HUES6 (cell line): Measurements from ENCODE around the gene RNF220.

Source experiments
- H3K27ac ChIP-seq: 2 replicates; pipeline ENCODE4 v1.7.0; 2013; ENCODE audit warnings: low read depth, mild to moderate bottlenecking, low read length, inconsistent platforms
- H3K27me3 ChIP-seq: 2 replicates; pipeline ENCODE4 v1.6.1; 2013; ENCODE audit warnings: low read length; ENCODE audit not compliant: control insufficient read depth, insufficient read depth
- H3K36me3 ChIP-seq: 2 replicates; pipeline ENCODE4 v1.6.1; 2013; ENCODE audit warnings: low read length; ENCODE audit not compliant: control insufficient read depth, insufficient read depth
- H3K4me1 ChIP-seq: 2 replicates; pipeline ENCODE4 v1.6.1; 2013; ENCODE audit warnings: low read length; ENCODE audit not compliant: control insufficient read depth, insufficient read depth
- H3K4me3 ChIP-seq: 2 replicates; pipeline ENCODE4 v1.5.1; 2013; ENCODE audit warnings: low read depth, low read length
- H3K9ac ChIP-seq: one replicate; pipeline ENCODE4 v1.6.1; 2013; ENCODE audit warnings: mild to moderate bottlenecking, low read length
- H3K9me3 ChIP-seq: 2 replicates; pipeline ENCODE4 v1.6.1; 2013; ENCODE audit warnings: low read depth, low read length; ENCODE audit not compliant: control insufficient read depth, insufficient read depth

Gene RNF220

GRCh38 chr1:44514673-44515072, 109.6 kb downstream of the RNF220 start:
- no peak overlapping the region for H3K4me3 ChIP-seq
- H3K27me3 ChIP-seq = peaks cover 21% of the 10 kb centered on the region
- no peaks in the 10 kb centered on the region for H3K9me3 ChIP-seq
- no peak overlapping the region for H3K27ac ChIP-seq
- peaks cover 22% of the 10 kb centered on the region for H3K4me1 ChIP-seq
- H3K36me3 ChIP-seq = no peaks in the 10 kb centered on the region
- no peak overlapping the region for H3K9ac ChIP-seq

DNA sequence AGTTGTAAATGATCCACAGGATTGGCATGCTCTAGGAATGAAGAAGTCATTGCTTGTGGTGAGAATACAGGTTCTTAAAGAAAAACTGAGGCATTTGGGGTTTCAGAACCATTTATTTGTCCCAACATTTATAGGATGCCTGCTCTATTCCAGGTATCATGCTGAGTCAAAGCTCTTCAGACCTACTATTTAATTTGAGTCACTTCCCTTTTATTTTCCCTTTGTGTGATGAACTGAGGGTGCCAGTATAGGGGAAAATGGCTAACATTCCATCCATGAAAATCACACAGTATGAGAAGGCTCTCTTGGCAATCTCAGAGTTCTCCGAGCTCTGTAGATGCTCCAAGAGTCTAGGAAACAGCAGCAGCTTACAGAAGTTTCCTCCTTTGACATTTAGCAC, 110.4 kb downstream of the RNF220 start:
- no peak overlapping the region for H3K9ac ChIP-seq
- no peak overlapping the region for H3K4me3 ChIP-seq
- peaks cover 18% of the 10 kb centered on the region for H3K27me3 ChIP-seq
- H3K27ac ChIP-seq = no peak overlapping the region
- no peaks in the 10 kb centered on the region for H3K36me3 ChIP-seq
- no peaks in the 10 kb centered on the region for H3K9me3 ChIP-seq
- H3K4me1 ChIP-seq = peaks cover 19% of the 10 kb centered on the region

DNA sequence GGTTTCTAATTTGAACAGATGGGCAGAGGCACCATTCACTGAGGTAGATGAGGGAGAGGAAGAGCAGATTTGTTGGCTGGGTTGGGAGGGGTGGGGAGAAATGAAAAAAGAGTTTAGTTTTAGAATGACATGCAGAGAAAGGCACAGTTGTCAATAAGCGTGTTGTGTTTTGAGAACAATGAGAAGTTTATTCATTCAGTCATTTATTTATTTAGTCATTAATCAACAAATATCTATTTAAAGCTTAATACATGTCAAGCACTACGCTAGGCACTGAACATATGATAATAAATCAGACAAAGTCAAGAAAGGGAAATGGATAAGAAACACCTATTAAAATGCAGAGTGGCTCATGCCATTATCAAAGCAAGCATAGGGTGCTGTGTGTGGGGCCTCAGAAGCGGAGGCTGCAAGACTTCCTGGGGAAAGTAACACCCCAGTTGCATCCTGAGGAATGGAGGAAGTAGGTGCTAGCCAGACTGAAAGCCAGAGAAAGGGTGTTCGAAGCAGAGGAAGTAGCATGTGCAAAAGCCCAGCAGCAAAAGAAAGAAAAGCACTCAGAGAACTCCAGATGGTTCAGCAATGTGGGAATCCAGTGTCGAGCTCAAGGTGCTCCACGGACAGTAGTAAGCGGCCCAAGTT, 114.1 kb downstream of the RNF220 start:
- no peak overlapping the region for H3K27ac ChIP-seq
- H3K4me1 ChIP-seq = peaks cover 15% of the 10 kb centered on the region
- no peaks in the 10 kb centered on the region for H3K9me3 ChIP-seq
- H3K36me3 ChIP-seq = no peaks in the 10 kb centered on the region
- H3K27me3 ChIP-seq = peaks cover 14% of the 10 kb centered on the region
- no peak overlapping the region for H3K9ac ChIP-seq
- no peak overlapping the region for H3K4me3 ChIP-seq

DNA sequence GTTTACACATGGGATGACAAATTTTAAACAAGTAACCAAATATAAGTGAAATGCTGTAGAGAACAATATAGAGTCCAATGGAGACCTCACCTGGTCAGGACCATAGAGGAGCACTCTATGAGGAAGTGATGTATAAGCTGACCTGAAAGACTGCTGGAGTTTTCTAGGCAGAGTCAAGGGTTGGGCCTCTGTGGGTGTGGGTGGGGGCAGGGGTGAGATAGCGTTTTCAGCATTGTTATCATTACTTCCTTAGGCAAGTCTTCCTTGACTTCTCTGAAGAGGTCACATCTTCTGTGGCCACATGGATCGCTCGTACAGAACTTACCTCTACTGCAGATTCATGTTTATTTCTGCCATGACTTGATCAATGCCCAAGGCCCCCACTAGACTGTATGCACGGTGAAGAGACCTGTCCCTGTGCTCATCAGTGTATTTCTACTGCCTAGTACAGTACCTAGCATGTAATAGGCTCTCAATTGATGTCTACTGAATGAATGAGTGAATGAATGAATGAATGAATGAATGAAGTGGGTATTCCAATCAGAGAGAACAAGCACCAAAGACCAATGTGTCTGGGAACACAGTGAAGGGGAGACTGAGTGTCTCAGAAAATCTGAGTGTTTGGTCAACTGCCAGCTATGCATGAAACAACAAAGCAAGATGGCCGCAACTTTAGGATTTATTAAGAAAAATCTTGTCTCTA, 116.5 kb downstream of the RNF220 start:
- Histone ChIP-seq H3K27me3 (peaks cover 7% of the 10 kb centered on the region; the same call in 1 of the 2 replicates), H3K4me1 (peaks cover 36% of the 10 kb centered on the region), H3K9ac (no peak overlapping the region), H3K4me3 (no peak overlapping the region), H3K9me3 (no peaks in the 10 kb centered on the region), H3K36me3 (no peaks in the 10 kb centered on the region), H3K27ac (no peak overlapping the region)

GRCh38 chr1:44523593-44524591, 118.8 kb downstream of the RNF220 start:
- Histone ChIP-seq H3K36me3 (no peaks in the 10 kb centered on the region), H3K27ac (peak overlapping the region; percentile 77), H3K9ac (peak overlapping the region; percentile 74), H3K4me3 (peak overlapping the region; percentile 61), H3K27me3 (no peaks in the 10 kb centered on the region; the same call in 1 of the 2 replicates), H3K9me3 (no peaks in the 10 kb centered on the region), H3K4me1 (peaks cover 41% of the 10 kb centered on the region)

DNA sequence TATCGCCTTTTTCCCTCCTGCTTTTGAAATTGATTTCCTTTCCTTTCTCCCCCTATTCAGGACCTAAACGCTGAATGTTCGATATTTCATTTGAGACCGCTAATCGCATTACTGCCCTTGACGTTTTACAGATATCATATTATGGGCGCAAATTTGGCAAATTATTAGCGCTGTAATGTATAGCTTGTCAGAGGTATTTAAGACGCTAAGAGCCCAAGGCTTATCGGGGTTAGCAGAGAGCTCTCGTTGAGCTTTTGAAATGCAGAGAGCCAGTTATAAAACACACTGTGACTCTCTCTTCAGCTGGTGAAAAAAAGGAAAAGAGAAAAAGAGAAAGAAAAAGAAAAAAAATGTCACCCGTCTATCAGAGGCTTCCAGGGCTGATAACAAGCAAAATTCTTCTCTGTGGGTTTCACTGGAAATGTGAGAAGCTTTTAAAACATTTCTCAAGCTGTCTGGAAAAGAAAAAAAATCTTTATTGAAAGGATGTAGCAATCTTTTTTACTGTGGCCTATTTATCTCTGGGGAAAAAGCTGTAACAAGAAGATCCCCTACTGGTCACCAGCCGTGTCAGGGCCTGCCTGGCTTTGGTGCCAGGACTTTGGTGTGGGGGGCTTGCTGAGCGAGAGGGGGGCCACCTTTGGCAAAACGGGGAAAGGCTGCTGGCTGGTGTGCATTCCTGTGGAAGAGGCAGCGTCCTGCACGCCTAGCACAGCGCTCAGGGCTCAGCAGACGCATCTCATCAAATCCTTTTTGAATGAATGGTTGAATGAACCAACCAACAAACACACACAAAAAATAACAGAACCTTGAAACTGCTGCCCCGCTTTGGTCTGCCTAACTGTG, 119.8 kb downstream of the RNF220 start:
- no peaks in the 10 kb centered on the region for H3K9me3 ChIP-seq
- H3K4me1 ChIP-seq = peaks cover 41% of the 10 kb centered on the region
- no peaks in the 10 kb centered on the region for H3K36me3 ChIP-seq
- peak overlapping the region; percentile 77 for H3K27ac ChIP-seq
- H3K27me3 ChIP-seq = no peaks in the 10 kb centered on the region; the same call in 1 of the 2 replicates
- peak overlapping the region; percentile 74 for H3K9ac ChIP-seq
- peak overlapping the region; percentile 61 for H3K4me3 ChIP-seq

DNA sequence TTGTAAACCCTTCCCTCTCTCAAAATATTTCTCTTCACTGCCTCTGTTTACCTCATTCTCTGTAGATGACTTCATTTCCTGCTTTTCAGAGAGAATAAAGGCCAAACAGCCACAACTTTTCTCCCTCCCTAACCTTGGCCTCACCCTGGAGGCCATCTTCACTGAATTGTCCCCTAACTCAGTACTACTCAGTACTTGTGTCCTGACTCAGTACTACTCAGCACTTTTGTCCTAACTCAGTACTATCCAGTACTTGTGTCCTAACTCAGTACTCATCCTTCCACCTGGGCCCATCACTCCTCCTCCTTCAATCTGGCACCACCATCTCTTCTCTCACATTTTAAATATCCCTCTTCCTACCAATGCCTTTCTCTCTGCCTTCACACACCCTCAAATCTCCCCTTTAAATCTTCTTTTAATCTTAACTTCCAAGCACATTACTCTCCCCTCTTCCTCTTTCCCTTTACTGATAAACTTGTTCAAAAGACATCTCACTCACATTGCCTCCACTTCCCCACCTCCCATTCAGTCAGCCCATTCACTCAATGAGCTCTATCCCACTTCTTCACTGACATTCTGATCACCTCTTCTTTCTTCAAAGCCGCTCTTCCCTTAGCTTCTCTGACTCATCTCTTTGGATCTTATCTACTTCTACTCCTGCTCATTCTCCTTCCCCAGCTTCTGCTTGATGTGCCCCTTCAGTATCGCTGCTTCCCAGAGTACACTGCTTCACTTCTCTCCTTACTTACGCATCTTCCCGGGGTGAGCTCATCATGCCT, 121.4 kb downstream of the RNF220 start:
- no peak overlapping the region for H3K9ac ChIP-seq
- no peak overlapping the region for H3K4me3 ChIP-seq
- H3K4me1 ChIP-seq = peaks cover 47% of the 10 kb centered on the region
- H3K27me3 ChIP-seq = no peaks in the 10 kb centered on the region; the same call in 1 of the 2 replicates
- H3K36me3 ChIP-seq = no peaks in the 10 kb centered on the region
- no peaks in the 10 kb centered on the region for H3K9me3 ChIP-seq
- no peak overlapping the region for H3K27ac ChIP-seq

DNA sequence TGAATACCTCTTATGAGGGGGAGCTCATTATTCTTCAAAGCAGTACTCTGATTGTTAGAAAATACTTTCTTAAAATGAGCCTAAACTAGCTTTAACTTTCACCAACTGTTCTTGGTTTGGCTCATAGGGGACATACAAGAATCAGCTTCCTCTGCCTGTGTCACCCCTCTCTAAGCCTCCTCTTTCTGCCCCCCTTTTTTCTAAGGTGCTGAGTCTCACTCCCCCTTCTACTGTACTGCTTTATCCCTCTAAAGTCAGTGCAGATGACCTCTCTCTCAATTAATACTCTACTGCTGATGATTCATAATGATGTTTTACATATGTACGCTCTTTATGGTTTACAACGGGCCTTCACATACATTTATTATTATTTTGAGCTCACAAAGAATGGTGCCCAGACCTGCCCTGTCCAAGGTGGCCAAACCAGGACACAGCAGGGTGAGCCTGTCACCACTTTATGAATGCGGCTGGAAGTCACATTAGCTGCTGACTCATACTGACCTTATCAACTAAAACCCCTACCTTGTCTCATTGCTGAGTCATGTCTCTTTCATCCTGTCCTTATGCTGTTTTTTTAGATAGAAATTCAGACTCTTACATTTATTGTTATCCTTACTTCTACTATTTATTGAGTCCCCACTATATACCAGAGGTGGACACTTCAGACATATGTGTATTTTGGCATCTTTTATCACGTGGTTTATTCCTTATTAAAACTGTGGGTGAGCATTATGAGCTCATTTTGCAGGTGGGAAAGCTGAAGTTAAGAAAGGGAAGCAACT, 126.9 kb downstream of the RNF220 start:
- Histone ChIP-seq H3K27me3 (peaks cover 7% of the 10 kb centered on the region; the same call in 1 of the 2 replicates), H3K36me3 (no peaks in the 10 kb centered on the region), H3K9me3 (no peaks in the 10 kb centered on the region), H3K4me3 (no peak overlapping the region), H3K27ac (peak overlapping the region; percentile 15; the same call in 1 of the 2 replicates), H3K9ac (no peak overlapping the region), H3K4me1 (peaks cover 43% of the 10 kb centered on the region)

DNA sequence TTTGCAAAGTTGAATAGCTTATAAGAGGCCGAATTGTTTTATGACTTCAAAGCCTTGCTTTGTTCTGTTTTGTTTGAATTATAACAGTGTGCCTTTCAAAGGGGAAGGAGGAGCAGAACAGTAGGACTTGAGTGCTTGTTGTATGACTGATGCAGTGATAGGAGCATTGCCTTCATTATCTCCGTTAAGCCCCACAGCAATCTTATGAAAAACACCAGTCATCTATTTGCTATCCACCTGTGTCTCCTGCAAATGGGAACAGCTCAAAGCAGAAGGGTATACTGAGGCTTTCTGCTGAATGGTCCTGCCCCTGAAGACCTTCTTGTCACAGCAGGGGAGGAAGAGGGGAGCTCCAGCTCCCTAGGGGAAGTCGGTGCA, 127.5 kb downstream of the RNF220 start:
- Histone ChIP-seq H3K9ac (no peak overlapping the region), H3K27me3 (peaks cover 7% of the 10 kb centered on the region; the same call in 1 of the 2 replicates), H3K27ac (peak overlapping the region; percentile 15; the same call in 1 of the 2 replicates), H3K4me3 (no peak overlapping the region), H3K4me1 (peaks cover 48% of the 10 kb centered on the region), H3K36me3 (no peaks in the 10 kb centered on the region), H3K9me3 (no peaks in the 10 kb centered on the region)
